Caco-2 (cell line): ENCODE data around the gene IMMP2L. TPM values are rescaled to one million over a fixed set of nuclear protein-coding genes. Genes with fewer than 3 reads are reported as not detected.

Experiments
- BruUV-seq: library from RNA; stranded (reverse); fragments of 400-500 nt; replicated peaks from 2 replicates; lab custom pipeline; 2021; lab: Mats Ljungman, UMichigan
- CTCF ChIA-PET: fragments of 300-600 bp; sonication (Branson Sonifier 250); formaldehyde crosslinking; loops from one replicate; lab custom pipeline; 2022; ENCODE audit warnings: antibody characterized with exemption; lab: Charles Lee
- POLR2A ChIA-PET: fragments of 300-600 bp; sonication (Branson Sonifier 250); formaldehyde crosslinking; loops from one replicate; lab custom pipeline; 2022; ENCODE audit warnings: antibody characterized with exemption; lab: Charles Lee
- DNase-seq, 2 experiments: peaks; one replicate each; pipeline versions ENCODE4 v3.0.0 to v3.0.0-alpha.2; 2020 to 2022
- H3K27me3 ChIP-seq: replicated peaks from 2 replicates; pipeline ENCODE4 v1.6.0; 2011; ENCODE audit warnings: low read length; ENCODE audit not compliant: control insufficient read depth, insufficient read depth
- H3K36me3 ChIP-seq: 2 replicates; pipeline ENCODE4 v1.5.1; 2011; ENCODE audit warnings: low read length; ENCODE audit not compliant: control insufficient read depth, insufficient read depth
- H3K4me1 ChIP-seq: fragments of 250-450 bp; sonication (Bioruptor Pico); 2 replicates; pipeline ENCODE4 v1.5.1; 2020; ENCODE audit warnings: mild to moderate bottlenecking
- H3K4me3 ChIP-seq: 2 replicates; pipeline ENCODE4 v1.5.1; 2011; ENCODE audit warnings: low read depth, mild to moderate bottlenecking, control low read depth, low read length
- H3K9me3 ChIP-seq: fragments of 250-450 bp; sonication (Bioruptor Pico); 2 replicates; pipeline ENCODE4 v1.5.1; 2020; ENCODE audit warnings: mild to moderate bottlenecking, moderate library complexity
- H3K27ac Mint-ChIP-seq: one replicate; pipeline ENCODE4 v1.8.0; 2022; ENCODE audit warnings: mixed read lengths; ENCODE audit not compliant: unreplicated experiment
- H3K27me3 Mint-ChIP-seq: one replicate; pipeline ENCODE4 v1.8.0; 2022; ENCODE audit warnings: mixed read lengths; ENCODE audit not compliant: insufficient read depth, unreplicated experiment
- H3K36me3 Mint-ChIP-seq: one replicate; pipeline ENCODE4 v1.8.0; 2022; ENCODE audit warnings: mild to moderate bottlenecking, mixed read lengths; ENCODE audit not compliant: insufficient read depth, unreplicated experiment
- H3K4me1 Mint-ChIP-seq: one replicate; pipeline ENCODE4 v1.8.0; 2022; ENCODE audit warnings: low read depth, mixed read lengths; ENCODE audit not compliant: unreplicated experiment
- H3K4me3 Mint-ChIP-seq: one replicate; pipeline ENCODE4 v1.8.0; 2022; ENCODE audit warnings: mild to moderate bottlenecking, moderate library complexity, mixed read lengths; ENCODE audit not compliant: unreplicated experiment
- H3K9me3 Mint-ChIP-seq: one replicate; pipeline ENCODE4 v1.8.0; 2022; ENCODE audit warnings: mixed read lengths; ENCODE audit not compliant: unreplicated experiment
- CTCF ChIP-seq, 2 experiments: fragments of 200-600 bp in 1 of 2; IDR thresholded peaks; 1 replicate in 1 of 2; 2 replicates in 1 of 2; pipeline versions ENCODE4 v1.5.1 to v1.8.0; 2011 to 2022; ENCODE audit warnings: antibody characterized with exemption in 1 of 2, control low read depth in 1 of 2, inconsistent platforms in 1 of 2, low read depth in 1 of 2, low read length in 1 of 2, mild to moderate bottlenecking in 1 of 2, moderate library complexity in 1 of 2; ENCODE audit not compliant: insufficient read depth in 1 of 2, severe bottlenecking in 1 of 2, unreplicated experiment in 1 of 2
- intact Hi-C: fragments of 100-400 bp; cut with micrococcal nuclease; formaldehyde crosslinking; loops from one replicate; pipeline ENCODE4 v1.10.0; 2022; ENCODE audit not compliant: unreplicated experiment
- total RNA-seq: library from RNA; stranded (reverse); gene quantifications from 2 replicates; pipeline ENCODE4 v1.2.3, GENCODE V29; 2022

Gene IMMP2L
- total RNA-seq, 1 experiment from 2014 or later = 9.5 TPM

GRCh38 chr7:111400088-111400487 lies 162.2 kb downstream of the IMMP2L start:
- BruUV-seq = no TSS peak
- TF ChIP-seq CTCF (IDR thresholded peaks at IDR 0.05; ENCODE audit: insufficient read depth in 1 of 2, low read depth in 1 of 2, low read length in 1 of 2, severe bottlenecking in 1 of 2, unreplicated experiment in 1 of 2) = no peak
- no peaks in the 10 kb centered on the region for H3K9me3 ChIP-seq
- no peaks in the 10 kb centered on the region for H3K27me3 ChIP-seq
- Mint-ChIP-seq H3K27ac (no peak overlapping the region), H3K36me3 (no peaks in the 10 kb centered on the region), H3K27me3 (no peaks in the 10 kb centered on the region), H3K4me1 (no peaks in the 10 kb centered on the region), H3K4me3 (no peak overlapping the region), H3K9me3 (no peaks in the 10 kb centered on the region)
- CTCF ChIA-PET = no interaction called here
- intact Hi-C loops = no loop called here
- POLR2A ChIA-PET = no interaction called here
- DNase-seq = no peak
- no peak overlapping the region for H3K4me3 ChIP-seq
- H3K4me1 ChIP-seq = no peaks in the 10 kb centered on the region
- no peaks in the 10 kb centered on the region for H3K36me3 ChIP-seq

- intact Hi-C loops = no loop called here
- Histone ChIP-seq H3K4me3 (no peak overlapping the region), H3K36me3 (no peaks in the 10 kb centered on the region), H3K4me1 (no peaks in the 10 kb centered on the region), H3K27me3 (no peaks in the 10 kb centered on the region), H3K9me3 (no peaks in the 10 kb centered on the region)
- TF ChIP-seq CTCF (IDR thresholded peaks at IDR 0.05; ENCODE audit: insufficient read depth in 1 of 2, low read depth in 1 of 2, low read length in 1 of 2, severe bottlenecking in 1 of 2, unreplicated experiment in 1 of 2) = no peak
- Mint-ChIP-seq H3K4me3 (no peak overlapping the region), H3K27ac (no peak overlapping the region), H3K36me3 (no peaks in the 10 kb centered on the region), H3K9me3 (no peaks in the 10 kb centered on the region), H3K4me1 (no peaks in the 10 kb centered on the region), H3K27me3 (no peaks in the 10 kb centered on the region)
- BruUV-seq = no TSS peak
- DNase-seq = no peak
- ChIA-PET CTCF (no interaction called here), POLR2A (no interaction called here)
These were observed 167.4 kb downstream of the IMMP2L start for GRCh38 chr7:111394891-111395290.

- Mint-ChIP-seq H3K4me3 (no peak overlapping the region), H3K4me1 (no peaks in the 10 kb centered on the region), H3K27me3 (no peaks in the 10 kb centered on the region), H3K9me3 (peaks cover 8% of the 10 kb centered on the region), H3K36me3 (no peaks in the 10 kb centered on the region), H3K27ac (no peak overlapping the region)
- BruUV-seq = no TSS peak
- no peak for TF ChIP-seq CTCF (IDR thresholded peaks at IDR 0.05; ENCODE audit: insufficient read depth in 1 of 2, low read depth in 1 of 2, low read length in 1 of 2, severe bottlenecking in 1 of 2, unreplicated experiment in 1 of 2)
- POLR2A ChIA-PET = no interaction called here
- H3K36me3 ChIP-seq = no peaks in the 10 kb centered on the region
- intact Hi-C loops = no loop called here
- H3K4me3 ChIP-seq = no peak overlapping the region
- H3K27me3 ChIP-seq = no peaks in the 10 kb centered on the region
- H3K9me3 ChIP-seq = no peaks in the 10 kb centered on the region
- CTCF ChIA-PET = no interaction called here
- DNase-seq = no peak
- H3K4me1 ChIP-seq = no peaks in the 10 kb centered on the region
These were observed 169.1 kb downstream of the IMMP2L start for GRCh38 chr7:111393011-111393754.
